ENCODE measurements around the gene KRTAP16-1.

- no peak for TF ChIP-seq EZH2 (IDR thresholded peaks at IDR 0.05; ENCODE audit: borderline replicate concordance, low read depth, low read length, poor library complexity, severe bottlenecking)
- TF ChIP-seq CTCF (conservative IDR thresholded peaks at IDR 0.05; ENCODE audit: low read depth, low read length), result no peak
These were observed 7.8 kb downstream of the KRTAP16-1 start for GRCh38 chr17:41301204-41301790.
